PC-9 (cell line): ENCODE results near the gene YIF1B.

Source experiments
- CTCF ChIP-seq: fragments of 200-600 bp; sonication (generic); conservative IDR thresholded peaks from 2 replicates; pipeline ENCODE4 v1.6.1; 2017; ENCODE audit warnings: mixed run types, antibody characterized with exemption, mild to moderate bottlenecking, moderate library complexity
- EZH2 ChIP-seq: fragments of 200-600 bp; sonication (generic); IDR thresholded peaks from 2 replicates; pipeline ENCODE4 v1.8.0; 2017; ENCODE audit warnings: antibody characterized with exemption, low read depth

- TF ChIP-seq CTCF (no peak), EZH2 (no peak)
These were observed 44.6 kb upstream of the YIF1B start for GRCh38 chr19:38360351-38360750.
